Measurements from ENCODE around the gene IVD.

IVD gene

GRCh38 chr15:40416056-40416455 lies 10.5 kb downstream of the IVD start:
- DNase-seq: no peak

DNA sequence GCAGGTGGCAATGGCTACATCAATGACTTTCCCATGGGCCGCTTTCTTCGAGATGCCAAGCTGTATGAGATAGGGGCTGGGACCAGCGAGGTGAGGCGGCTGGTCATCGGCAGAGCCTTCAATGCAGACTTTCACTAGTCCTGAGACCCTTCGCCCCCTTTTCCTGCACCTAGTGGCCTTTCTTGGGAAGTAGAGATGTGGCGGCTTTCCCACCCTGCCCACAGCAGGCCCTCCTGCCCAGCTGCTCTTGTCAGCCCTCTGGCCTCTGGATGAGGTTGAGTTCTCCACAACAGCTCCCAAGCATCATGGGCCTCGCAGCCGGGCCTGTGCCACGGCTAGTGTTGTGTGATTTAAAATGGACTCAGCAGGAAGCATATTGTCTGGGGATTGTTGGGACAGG lies 12.5 kb downstream of the IVD start:
- DNase-seq: no peak

GRCh38 chr15:40420071-40420713 lies 14.6 kb downstream of the IVD start:
- DNase-seq: no peak

DNA sequence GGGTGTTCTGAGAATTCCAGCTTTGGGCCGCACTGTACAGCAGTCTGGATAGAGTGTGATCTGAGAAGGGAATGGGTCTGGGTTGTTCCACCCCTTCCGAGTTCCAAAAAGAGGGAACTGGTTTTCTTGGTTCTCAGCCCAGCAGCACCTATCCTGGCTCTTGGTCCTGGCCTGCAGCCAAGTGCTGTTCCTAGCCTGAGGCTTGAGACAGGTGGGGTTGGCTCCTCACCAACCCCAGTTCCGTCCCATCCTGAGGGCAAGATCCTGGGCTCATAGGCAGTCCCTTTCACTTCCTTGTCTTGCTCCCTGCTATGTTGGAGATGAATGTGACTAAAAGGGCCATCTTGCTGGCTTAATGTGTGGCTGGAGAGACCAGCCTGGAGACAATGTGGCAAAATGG lies 15.2 kb downstream of the IVD start:
- DNase-seq: no peak

GRCh38 chr15:40421246-40422157 lies 15.9 kb downstream of the IVD start:
- DNase-seq: peak; percentile 83 to 88

- DNase-seq: no peak
Measured at GRCh38 chr15:40424483-40425115, 19.0 kb downstream of the IVD start.

DNA sequence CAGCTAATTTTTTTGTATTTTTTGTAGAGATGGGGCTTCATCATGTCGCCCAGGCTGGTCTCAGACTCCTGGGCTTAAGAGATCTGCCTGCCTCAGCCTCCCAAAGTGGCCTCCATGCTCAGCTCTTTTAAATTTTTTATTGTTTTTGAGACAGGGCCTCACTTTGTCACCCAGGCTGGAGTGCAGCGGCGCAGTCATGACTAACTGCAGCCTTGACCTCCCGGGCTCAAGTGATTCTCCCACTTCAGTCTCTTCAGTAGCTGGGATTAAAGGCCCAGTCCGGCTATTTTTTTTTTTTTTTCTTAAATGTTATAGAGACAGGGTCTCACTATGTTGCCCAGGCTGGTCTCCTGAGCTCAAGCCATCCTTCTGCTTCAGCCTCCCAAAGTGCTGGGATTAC lies 20.1 kb downstream of the IVD start:
- DNase-seq: no peak

DNA sequence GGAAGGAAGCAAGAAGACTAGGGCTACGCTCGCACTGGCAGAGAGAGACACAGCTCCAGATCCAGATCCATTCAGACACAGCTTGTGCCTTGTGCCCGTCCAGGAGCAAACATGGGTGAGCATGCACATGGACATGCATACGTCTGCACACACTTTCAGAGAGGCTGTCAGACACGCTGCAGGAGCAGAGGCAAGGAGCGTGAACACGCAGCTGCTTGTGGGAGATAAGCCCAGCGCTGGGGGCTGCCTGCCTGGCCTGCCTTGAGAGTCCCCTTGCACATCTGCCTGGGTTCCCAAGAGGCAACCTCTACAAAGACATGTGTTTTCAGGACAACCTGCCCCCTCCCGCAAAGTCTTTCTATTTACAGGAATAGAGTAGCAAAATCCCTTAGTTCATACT lies 21.6 kb downstream of the IVD start:
- DNase-seq: no peak

GRCh38 chr15:40428185-40428584 lies 22.6 kb downstream of the IVD start:
- no peak for DNase-seq

DNA sequence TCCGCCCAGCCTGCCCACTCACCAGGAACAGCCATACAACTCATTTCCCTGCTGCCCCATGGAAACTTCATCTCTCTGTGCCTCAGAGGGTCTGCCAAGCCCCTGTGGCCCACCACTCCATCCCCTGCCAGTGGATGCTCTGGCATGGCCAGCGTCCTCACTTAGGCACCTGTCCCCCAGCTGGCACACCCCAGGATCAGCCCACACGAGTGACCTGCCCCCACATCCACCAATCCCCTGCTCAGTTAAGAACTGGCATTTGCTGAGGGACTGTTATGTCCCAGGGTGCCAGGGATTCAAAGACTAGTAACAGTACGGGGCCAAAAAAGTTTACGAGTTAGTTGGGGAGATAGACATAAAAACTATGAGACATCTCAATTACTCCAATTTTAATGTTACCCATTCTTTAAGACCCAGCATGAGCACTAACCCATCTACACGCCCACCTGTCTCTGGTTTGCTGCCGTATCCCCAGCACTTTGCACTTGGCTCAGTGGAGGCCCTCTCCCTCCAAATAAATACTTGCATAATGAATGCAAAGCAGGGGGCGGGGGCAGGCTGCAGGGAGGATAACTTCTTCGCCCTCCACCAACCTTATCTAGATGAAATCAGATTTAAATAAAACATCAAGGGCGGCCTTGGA lies 23.6 kb downstream of the IVD start:
- no peak for DNase-seq

GRCh38 chr15:40430271-40430805 lies 24.7 kb downstream of the IVD start:
- DNase-seq: no peak

- DNase-seq: no peak
Measured at GRCh38 chr15:40435023-40435709, 29.6 kb downstream of the IVD start.

DNA sequence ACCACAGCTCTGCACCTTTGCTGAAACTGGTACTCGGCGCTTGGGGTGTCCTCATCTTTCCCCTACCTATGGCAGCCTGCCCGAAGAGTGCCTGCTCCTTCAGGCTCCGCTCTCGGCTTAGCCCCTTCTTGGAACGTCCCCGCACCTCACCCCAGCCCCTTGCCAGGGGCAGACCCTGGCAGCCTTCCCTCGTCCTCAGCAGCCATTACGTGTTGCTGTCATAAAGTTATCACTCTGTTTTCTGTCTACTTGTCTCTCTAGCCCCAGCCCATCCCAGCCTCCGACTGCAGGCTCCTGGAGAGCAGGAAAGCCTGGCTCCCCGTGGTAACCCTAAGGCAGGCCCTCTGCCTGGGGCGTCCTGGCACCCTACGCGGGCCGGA lies 30.1 kb downstream of the IVD start:
- DNase-seq: no peak

DNA sequence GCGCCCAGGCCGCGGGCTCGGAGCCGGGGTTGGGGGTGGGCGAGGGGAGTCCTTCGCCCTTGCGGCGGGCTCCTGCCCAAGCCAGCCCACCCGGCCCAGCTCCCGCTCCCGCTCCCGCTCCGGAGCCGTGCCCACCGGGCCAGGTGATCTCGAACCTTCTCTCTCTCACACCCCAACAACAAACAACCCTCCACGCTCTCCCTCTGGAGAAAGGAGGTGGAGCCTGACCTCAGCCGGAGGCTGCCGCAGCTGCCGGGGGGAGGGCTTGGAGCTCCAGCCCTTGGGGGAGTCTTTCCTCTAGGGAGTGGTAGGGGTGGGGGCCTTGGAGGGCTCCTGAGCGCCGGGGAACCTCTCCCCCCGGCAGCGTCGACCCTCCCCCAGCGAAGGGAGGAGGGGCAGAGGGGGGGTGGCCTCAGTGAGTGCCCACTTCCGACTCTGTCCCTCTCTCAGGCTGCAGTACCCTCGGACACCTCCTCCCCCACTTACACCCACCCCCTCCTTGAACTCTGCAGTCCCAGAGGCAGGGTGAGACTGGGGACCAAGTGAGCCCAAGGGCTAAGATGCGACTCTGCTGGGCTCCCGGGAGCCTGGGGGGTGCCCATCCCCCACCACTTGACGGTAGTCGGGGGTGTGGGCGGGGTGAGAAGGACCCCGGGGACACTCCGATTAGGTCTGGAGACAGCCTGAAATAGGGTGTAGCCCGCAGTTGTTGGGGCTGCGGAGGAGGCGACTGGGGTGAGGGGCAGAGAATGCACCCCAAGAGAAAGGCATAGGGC lies 30.7 kb downstream of the IVD start:
- no peak for DNase-seq

GRCh38 chr15:40436892-40437751 lies 31.5 kb downstream of the IVD start:
- no peak for DNase-seq

DNA sequence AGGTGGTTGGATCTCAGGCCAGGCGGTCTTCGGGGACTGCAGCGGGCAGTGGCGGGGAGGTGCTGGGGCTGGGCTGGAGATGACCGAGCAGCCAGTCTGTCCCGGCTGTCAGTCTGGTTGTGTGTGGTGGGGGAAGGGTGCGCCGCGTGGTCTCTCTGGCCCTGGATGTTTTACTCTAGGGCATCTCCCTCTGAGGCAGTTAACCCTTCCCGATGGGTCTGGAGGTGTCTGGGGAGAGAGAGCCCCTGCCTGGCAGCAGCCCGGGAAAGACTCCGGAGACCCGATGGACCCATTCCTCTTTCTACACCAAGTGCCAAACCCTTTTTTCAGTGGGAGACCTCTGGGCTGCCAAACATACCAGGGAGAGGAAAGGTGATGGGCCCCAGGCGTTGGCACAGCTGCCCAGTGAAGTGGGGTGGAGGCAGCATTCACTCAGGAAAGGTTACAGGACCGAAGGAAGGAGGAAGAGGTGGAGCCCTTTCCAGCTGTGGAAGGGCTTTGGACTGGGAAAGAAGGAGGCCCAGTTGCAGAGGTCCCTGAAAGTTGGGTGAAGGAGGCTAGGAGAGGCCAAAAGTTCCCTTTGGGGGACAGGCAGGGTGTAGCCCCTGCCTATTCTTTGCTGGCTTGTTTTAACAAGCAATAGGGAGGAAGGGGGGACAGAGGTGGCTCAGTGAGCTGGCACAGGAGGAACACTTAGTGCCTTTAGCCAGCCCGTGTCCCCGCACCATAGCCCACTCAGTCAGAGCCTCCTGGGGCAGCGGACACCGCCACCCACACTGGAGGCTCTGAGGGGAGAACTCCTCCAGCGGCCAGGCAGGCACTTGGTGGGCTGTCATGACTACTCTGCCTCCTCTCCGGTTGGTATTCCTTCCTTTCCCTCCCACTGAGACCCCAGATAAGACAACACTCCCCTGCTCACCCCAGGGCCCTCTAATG lies 32.4 kb downstream of the IVD start:
- no peak for DNase-seq

- no peak for DNase-seq
Measured at GRCh38 chr15:40438712-40439111, 33.1 kb downstream of the IVD start.

GRCh38 chr15:40439461-40439959 lies 33.9 kb downstream of the IVD start:
- DNase-seq: no peak
